Amniotic stem cell (primary cell): ENCODE results near the gene GABBR2.
"Not testable (repeated sequence)": the region's sequence is repeated elsewhere in the genome, so short reads cannot be mapped to it uniquely, and the experiment has no call there.

Source experiments
- DNase-seq: peaks from one replicate; lab custom pipeline; 2025; lab: John Stamatoyannopoulos, UW

Gene GABBR2

GRCh38 chr9:98686961-98687855 is 21.5 kb downstream of the GABBR2 start:
- DNase-seq = no peak

- not testable (repeated sequence) for DNase-seq
These were observed 23.9 kb downstream of the GABBR2 start for GRCh38 chr9:98684816-98685215.

GRCh38 chr9:98678244-98678842 is 30.4 kb downstream of the GABBR2 start:
- no peak for DNase-seq

GRCh38 chr9:98673681-98674080 is 35.1 kb downstream of the GABBR2 start:
- no peak for DNase-seq

- DNase-seq = no peak
These were observed 41.6 kb downstream of the GABBR2 start for GRCh38 chr9:98667005-98667640.

- no peak for DNase-seq
These were observed 43.2 kb downstream of the GABBR2 start for GRCh38 chr9:98665501-98665900.

- no peak for DNase-seq
These were observed 48.2 kb downstream of the GABBR2 start for GRCh38 chr9:98660541-98660940.

- DNase-seq = no peak
These were observed 49.8 kb downstream of the GABBR2 start for GRCh38 chr9:98658951-98659351.

- DNase-seq = no peak
These were observed 50.8 kb downstream of the GABBR2 start for GRCh38 chr9:98657897-98658296.

- no peak for DNase-seq
These were observed 52.2 kb downstream of the GABBR2 start for GRCh38 chr9:98656511-98656910.

- DNase-seq = not testable (repeated sequence)
These were observed 53.3 kb downstream of the GABBR2 start for GRCh38 chr9:98655428-98655827.

GRCh38 chr9:98654247-98654646 is 54.5 kb downstream of the GABBR2 start:
- no peak for DNase-seq

GRCh38 chr9:98652741-98653140 is 56.0 kb downstream of the GABBR2 start:
- no peak for DNase-seq

- DNase-seq = no peak
These were observed 56.4 kb downstream of the GABBR2 start for GRCh38 chr9:98652302-98652701.

- no peak for DNase-seq
These were observed 61.5 kb downstream of the GABBR2 start for GRCh38 chr9:98647236-98647635.

- no peak for DNase-seq
These were observed 64.7 kb downstream of the GABBR2 start for GRCh38 chr9:98644011-98644410.

- DNase-seq = no peak
These were observed 65.9 kb downstream of the GABBR2 start for GRCh38 chr9:98642661-98643312.

GRCh38 chr9:98641695-98642094 is 67.0 kb downstream of the GABBR2 start:
- DNase-seq = no peak

GRCh38 chr9:98640394-98640793 is 68.3 kb downstream of the GABBR2 start:
- DNase-seq = no peak

GRCh38 chr9:98639133-98639532 is 69.6 kb downstream of the GABBR2 start:
- DNase-seq = no peak

- DNase-seq = no peak
These were observed 71.4 kb downstream of the GABBR2 start for GRCh38 chr9:98637381-98637780.

- no peak for DNase-seq
These were observed 73.4 kb downstream of the GABBR2 start for GRCh38 chr9:98635374-98635773.
